IMR-90 (cell line): ENCODE measurements around the gene METTL17. TPM values are rescaled to one million over a fixed set of nuclear protein-coding genes. Genes with fewer than 3 reads are reported as not detected.

Experiments used
- ATAC-seq: fragments of 200-7000 bp; cut with Tn5 transposase; 2 replicates; pipeline ENCODE4 v1.9.1; 2020; ENCODE audit warnings: low read depth, mild to moderate bottlenecking, moderate library complexity
- BruUV-seq: library from RNA; stranded (reverse); fragments of 400-500 nt; replicated peaks from 2 replicates; lab custom pipeline; 2021; lab: Mats Ljungman, UMichigan
- CTCF ChIA-PET: fragments of 300-600 bp; formaldehyde crosslinking; extraction: SDS; loops from one replicate; lab custom pipeline; 2021; ENCODE audit warnings: antibody characterized with exemption; lab: Yijun Ruan, JAX
- POLR2A ChIA-PET: fragments of 300-600 bp; sonication (Branson Sonifier 250); formaldehyde crosslinking; loops from one replicate; lab custom pipeline; 2022; ENCODE audit warnings: antibody characterized with exemption; ENCODE audit not compliant: unreplicated experiment; lab: Charles Lee
- DNase-seq: peaks from one replicate; pipeline ENCODE4 v3.0.0; 2013
- H2AFZ ChIP-seq: replicated peaks from 2 replicates; pipeline ENCODE3; 2013; ENCODE audit warnings: low read length, mild to moderate bottlenecking; ENCODE audit not compliant: poor library complexity
- H2AK5ac ChIP-seq: 2 replicates; pipeline ENCODE4 v1.6.1; 2013; ENCODE audit warnings: low read depth, low read length, inconsistent platforms
- H2AK9ac ChIP-seq: replicated peaks from 2 replicates; pipeline ENCODE3; 2013; ENCODE audit warnings: mild to moderate bottlenecking, low read depth, low read length, moderate library complexity; ENCODE audit not compliant: poor library complexity
- H2BK120ac ChIP-seq: 2 replicates; pipeline ENCODE4 v1.6.1; 2013; ENCODE audit warnings: low read depth, low read length, inconsistent platforms
- H2BK15ac ChIP-seq: 3 replicates; pipeline ENCODE4 v1.6.1; 2013; ENCODE audit warnings: low read depth, low read length, inconsistent platforms
- H2BK20ac ChIP-seq: 2 replicates; pipeline ENCODE4 v1.6.1; 2013; ENCODE audit warnings: low read depth, mild to moderate bottlenecking, inconsistent platforms, low read length, moderate library complexity
- H2BK5ac ChIP-seq: 2 replicates; pipeline ENCODE4 v1.6.1; 2013; ENCODE audit warnings: mild to moderate bottlenecking, low read depth, low read length, inconsistent platforms; ENCODE audit not compliant: poor library complexity, severe bottlenecking
- H3K14ac ChIP-seq: replicated peaks from 2 replicates; pipeline ENCODE4 v1.6.1; 2013; ENCODE audit warnings: low read depth, low read length, inconsistent platforms
- H3K18ac ChIP-seq: 2 replicates; pipeline ENCODE4 v1.6.1; 2013; ENCODE audit warnings: low read depth, low read length, control low read depth
- H3K23ac ChIP-seq: 2 replicates; pipeline ENCODE4 v1.6.1; 2013; ENCODE audit warnings: low read depth, low read length, inconsistent platforms
- H3K27ac ChIP-seq: 2 replicates; pipeline ENCODE4 v1.5.1; 2013; ENCODE audit warnings: mild to moderate bottlenecking, control low read depth, low read length; ENCODE audit not compliant: insufficient read depth
- H3K27me3 ChIP-seq: 2 replicates; pipeline ENCODE4 v1.6.1; 2013; ENCODE audit warnings: low read length; ENCODE audit not compliant: control insufficient read depth, insufficient read depth
- H3K36me3 ChIP-seq: 2 replicates; pipeline ENCODE4 v1.6.1; 2013; ENCODE audit warnings: low read length, mixed read lengths; ENCODE audit not compliant: control insufficient read depth, insufficient read depth
- H3K4ac ChIP-seq: 2 replicates; pipeline ENCODE4 v1.6.1; 2013; ENCODE audit warnings: low read depth, low read length, inconsistent platforms
- H3K4me1 ChIP-seq: 2 replicates; pipeline ENCODE4 v1.6.1; 2013; ENCODE audit warnings: low read length, mixed read lengths; ENCODE audit not compliant: control insufficient read depth, insufficient read depth
- H3K4me2 ChIP-seq: 2 replicates; pipeline ENCODE4 v1.6.1; 2013; ENCODE audit warnings: low read depth, mild to moderate bottlenecking, control low read depth, low read length, moderate library complexity
- H3K4me3 ChIP-seq: 2 replicates; pipeline ENCODE4 v1.5.1; 2013; ENCODE audit warnings: low read depth, mild to moderate bottlenecking, control low read depth, low read length, moderate library complexity; ENCODE audit not compliant: insufficient read depth
- H3K56ac ChIP-seq: 2 replicates; pipeline ENCODE4 v1.6.1; 2013; ENCODE audit warnings: low read length, inconsistent platforms; ENCODE audit not compliant: insufficient read depth; ENCODE audit errors: extremely low read depth
- H3K79me1 ChIP-seq, 2 experiments: 2 replicates each; pipeline ENCODE4 v1.6.1; 2013; ENCODE audit warnings: low read length in 2 of 2, inconsistent platforms in 1 of 2, low read depth in 1 of 2
- H3K9ac ChIP-seq: 2 replicates; pipeline ENCODE4 v1.6.1; 2013; ENCODE audit warnings: low read depth, low read length, control low read depth
- H3K9me1 ChIP-seq: 2 replicates; pipeline ENCODE4 v1.6.1; 2013; ENCODE audit warnings: low read length, inconsistent platforms; ENCODE audit not compliant: insufficient read depth
- H3K9me3 ChIP-seq: 2 replicates; pipeline ENCODE4 v1.6.1; 2013; ENCODE audit warnings: low read length; ENCODE audit not compliant: control insufficient read depth, insufficient read depth
- H4K20me1 ChIP-seq: 2 replicates; pipeline ENCODE4 v1.6.1; 2013; ENCODE audit warnings: low read length, inconsistent platforms; ENCODE audit not compliant: insufficient read depth
- H4K5ac ChIP-seq: 2 replicates; pipeline ENCODE4 v1.6.1; 2013; ENCODE audit warnings: mild to moderate bottlenecking, low read depth, low read length, control low read depth
- H4K8ac ChIP-seq, 2 experiments: 2 replicates each; pipeline ENCODE4 v1.6.1; 2013; ENCODE audit warnings: low read depth in 2 of 2, low read length in 2 of 2, control low read depth in 1 of 2, inconsistent platforms in 1 of 2
- H4K91ac ChIP-seq: 2 replicates; pipeline ENCODE4 v1.6.1; 2013; ENCODE audit warnings: low read depth, low read length, inconsistent platforms; ENCODE audit not compliant: insufficient read depth
- CHD1 ChIP-seq: IDR thresholded peaks from 2 replicates; pipeline ENCODE4 v1.6.1; 2012; ENCODE audit warnings: low read depth, low read length, improper control_type of control experiment
- FOS ChIP-seq: fragments of 150-350 bp; IDR thresholded peaks from 2 replicates; pipeline ENCODE4 v1.6.1; 2016; ENCODE audit warnings: low read depth, low read length
- MXI1 ChIP-seq: IDR thresholded peaks from 2 replicates; pipeline ENCODE4 v1.6.1; 2012; ENCODE audit warnings: low read depth, mild to moderate bottlenecking, low read length, moderate library complexity, borderline replicate concordance
- NFE2L2 ChIP-seq: fragments of 150-350 bp; IDR thresholded peaks from 2 replicates; pipeline ENCODE4 v1.6.1; 2016; ENCODE audit warnings: low read depth, mild to moderate bottlenecking, low read length
- RCOR1 ChIP-seq: IDR thresholded peaks from 2 replicates; pipeline ENCODE4 v1.6.1; 2012; ENCODE audit warnings: mild to moderate bottlenecking, low read length, improper control_type of control experiment; ENCODE audit not compliant: insufficient replicate concordance
- WGBS, 2 experiments: methylation state at CpG; one replicate each; pipeline versions ENCODE4 v1.1.5 to v1.1.7; 2013; ENCODE audit warnings: missing lambda C conversion rate in 2 of 2; ENCODE audit not compliant: insufficient read length in 1 of 2; ENCODE audit errors: extremely low coverage in 2 of 2; 5-methylcytosine and 5-hydroxymethylcytosine counted together
- dilution Hi-C: fragments of 300-500 bp; cut with HindIII; formaldehyde crosslinking; loops from one replicate; pipeline ENCODE4 v1.14.3; 2018; ENCODE audit warnings: low sequenced_read_pairs; ENCODE audit not compliant: unreplicated experiment
- in situ Hi-C: fragments of 300-500 bp; cut with MboI; formaldehyde crosslinking; loops from 3 replicates; pipeline ENCODE4 v1.14.3; 2019; ENCODE audit warnings: low sequenced_read_pairs, inconsistent platforms, mixed read lengths
- intact Hi-C: fragments of 100-400 bp; cut with micrococcal nuclease; formaldehyde crosslinking; loops from 2 replicates; pipeline ENCODE4 v1.10.0; 2022
- polyA plus RNA-seq, 3 experiments: library from polyadenylated mRNA; depleted of rRNA; stranded (reverse); fragments of >200 nt; gene quantifications; 2 replicates each; pipeline ENCODE4 v1.2.3, GENCODE V29; 2012; ENCODE audit warnings: low replicate concordance in 1 of 3
- total RNA-seq: library from RNA; depleted of rRNA; stranded (reverse); fragments of >200 nt; gene quantifications from 2 replicates; pipeline ENCODE4 v1.2.3, GENCODE V29; 2012

Gene METTL17
- total and polyA plus RNA-seq, 2 of the 4 experiments (the other 2 are of a cell fraction), result 32.8 to 69.7 TPM

DNA sequence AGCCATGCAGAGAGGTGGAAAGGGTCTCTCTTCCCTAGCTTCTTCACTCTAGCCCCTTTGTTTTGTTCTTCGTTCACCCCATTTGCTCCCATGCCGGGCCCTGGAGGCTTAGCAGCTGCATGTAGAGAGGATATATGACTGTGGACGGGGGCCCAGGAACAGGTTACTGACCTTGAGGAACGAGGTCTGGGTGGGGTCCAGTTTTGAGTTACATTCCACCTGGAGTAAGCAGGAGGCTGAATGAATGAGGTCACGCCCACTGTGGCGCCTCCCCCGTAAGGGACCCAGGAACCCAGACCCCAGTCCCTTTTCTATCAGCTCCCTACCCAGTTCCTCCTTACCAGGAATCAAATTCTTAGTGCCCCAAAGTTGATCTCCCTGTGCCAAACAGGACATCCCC lies 28.5 kb downstream of the METTL17 start:
- Histone ChIP-seq H3K36me3 (no peaks in the 10 kb centered on the region), H4K20me1 (no peaks in the 10 kb centered on the region), H2BK15ac (no peak overlapping the region), H3K23ac (no peak overlapping the region), H4K8ac (no peak overlapping the region), H3K56ac (no peak overlapping the region), H2BK5ac (no peak overlapping the region), H3K27me3 (peaks cover 35% of the 10 kb centered on the region), H2AFZ (no peak overlapping the region), H4K91ac (no peak overlapping the region), H3K9me1 (no peaks in the 10 kb centered on the region), H3K4me1 (no peaks in the 10 kb centered on the region), H3K14ac (no peak overlapping the region), H2BK120ac (no peak overlapping the region), H3K4ac (no peak overlapping the region), H3K79me1 (no peaks in the 10 kb centered on the region), H3K27ac (no peak overlapping the region), H3K9me3 (no peaks in the 10 kb centered on the region), H3K9ac (no peak overlapping the region), H3K4me3 (no peak overlapping the region), H2AK5ac (no peak overlapping the region), H3K18ac (no peak overlapping the region), H3K4me2 (no peak overlapping the region), H2AK9ac (no peak overlapping the region), H4K5ac (no peak overlapping the region), H2BK20ac (no peak overlapping the region)
- in situ Hi-C loops (loop anchor here (5.0 kb wide), 1 partner anchor 84 kb away; the partner anchor contains the start of gene TMEM253), dilution Hi-C loops (no loop called here), intact Hi-C loops (no loop called here)
- ChIA-PET POLR2A (no interaction called here), CTCF (interaction anchor here (1.0 kb wide), 1 partner anchor 13 kb away, joined by 4 read pairs; no protein-coding TSS in a partner anchor)
- 60% methylated on average over 1 of the region's 7 CpGs; no CpG with 5 or more reads in 1 of the 2 experiments for WGBS, 2 experiments
- no TSS peak for BruUV-seq
- ATAC-seq, result no peak
- no peak for DNase-seq
- no peak for TF ChIP-seq FOS
- TF ChIP-seq RCOR1, result no peak
- TF ChIP-seq CHD1, result no peak
- TF ChIP-seq MXI1, result no peak
- TF ChIP-seq NFE2L2, result no peak
